Activated B cell treated with CpG ODN at 0.5 μM for 24 hours (primary cell): ENCODE results near the gene TSPAN33. TPM values are rescaled to one million over a fixed set of nuclear protein-coding genes. Genes with fewer than 3 reads are reported as not detected.

Experiments used
- ATAC-seq: fragments of 200-7000 bp; cut with Tn5 transposase; one replicate; pipeline ENCODE4 v1.10.0; 2021; ENCODE audit warnings: low read depth, mild to moderate bottlenecking, moderate library complexity
- CTCF ChIA-PET: fragments of 350-600 bp; sonication (Branson Sonifier 250); formaldehyde crosslinking; loops from one replicate; lab custom pipeline; 2021; ENCODE audit warnings: antibody characterized with exemption; lab: Charles Lee
- POLR2A ChIA-PET: fragments of 350-600 bp; sonication (Branson Sonifier 250); formaldehyde crosslinking; loops from one replicate; lab custom pipeline; 2021; ENCODE audit warnings: antibody characterized with exemption; lab: Charles Lee
- DNase-seq: peaks from one replicate; pipeline ENCODE4 v3.0.0; 2022
- H3K27ac Mint-ChIP-seq: one replicate; pipeline ENCODE4 v1.8.0; 2020; ENCODE audit warnings: mixed read lengths
- H3K27me3 Mint-ChIP-seq: one replicate; pipeline ENCODE4 v1.8.0; 2021; ENCODE audit warnings: mixed read lengths
- H3K36me3 Mint-ChIP-seq: one replicate; pipeline ENCODE4 v1.8.0; 2021; ENCODE audit warnings: low read depth, mixed read lengths
- H3K4me1 Mint-ChIP-seq: one replicate; pipeline ENCODE4 v1.8.0; 2021; ENCODE audit warnings: mixed read lengths
- H3K4me3 Mint-ChIP-seq: one replicate; pipeline ENCODE4 v1.8.0; 2020; ENCODE audit warnings: mild to moderate bottlenecking, mixed read lengths
- H3K9me3 Mint-ChIP-seq: one replicate; pipeline ENCODE4 v1.8.0; 2020; ENCODE audit warnings: mixed read lengths
- CTCF ChIP-seq: fragments of 200-600 bp; IDR thresholded peaks from one replicate; pipeline ENCODE4 v1.8.0; 2022; ENCODE audit warnings: antibody characterized with exemption, mild to moderate bottlenecking
- intact Hi-C: fragments of 100-400 bp; cut with micrococcal nuclease; formaldehyde crosslinking; loops from one replicate; pipeline ENCODE4 v1.15.1; 2024
- total RNA-seq: library from RNA; stranded (reverse); gene quantifications from 2 replicates; pipeline ENCODE4 v1.2.3, GENCODE V29; 2022

The TSPAN33 gene
- total RNA-seq, 1 donor from 2014 or later, result 341 TPM

- TF ChIP-seq CTCF, result no peak
- CTCF ChIA-PET, result interaction anchor here (2.0 to 4.1 kb wide), 3 partner anchors 16 to 72 kb away, joined by 13 to 32 read pairs (median 27); no protein-coding TSS in a partner anchor
- DNase-seq (no peak), ATAC-seq (no peak)
- Mint-ChIP-seq H3K4me1 (peaks cover 82% of the 10 kb centered on the region), H3K4me3 (peak overlapping the region; percentile 19), H3K36me3 (peaks cover 91% of the 10 kb centered on the region), H3K27me3 (no peaks in the 10 kb centered on the region), H3K27ac (peak overlapping the region; percentile 59), H3K9me3 (peaks cover 2% of the 10 kb centered on the region)
- intact Hi-C loops, result no loop called here
- POLR2A ChIA-PET, result interaction anchor here (0.8 to 3.2 kb wide), 6 partner anchors 13 to 224 kb away, joined by 4 to 25 read pairs (median 4); partner anchors contain the start of gene TSPAN33
These were observed 18.2 kb downstream of the TSPAN33 start for GRCh38 chr7:129162732-129163131.

DNA sequence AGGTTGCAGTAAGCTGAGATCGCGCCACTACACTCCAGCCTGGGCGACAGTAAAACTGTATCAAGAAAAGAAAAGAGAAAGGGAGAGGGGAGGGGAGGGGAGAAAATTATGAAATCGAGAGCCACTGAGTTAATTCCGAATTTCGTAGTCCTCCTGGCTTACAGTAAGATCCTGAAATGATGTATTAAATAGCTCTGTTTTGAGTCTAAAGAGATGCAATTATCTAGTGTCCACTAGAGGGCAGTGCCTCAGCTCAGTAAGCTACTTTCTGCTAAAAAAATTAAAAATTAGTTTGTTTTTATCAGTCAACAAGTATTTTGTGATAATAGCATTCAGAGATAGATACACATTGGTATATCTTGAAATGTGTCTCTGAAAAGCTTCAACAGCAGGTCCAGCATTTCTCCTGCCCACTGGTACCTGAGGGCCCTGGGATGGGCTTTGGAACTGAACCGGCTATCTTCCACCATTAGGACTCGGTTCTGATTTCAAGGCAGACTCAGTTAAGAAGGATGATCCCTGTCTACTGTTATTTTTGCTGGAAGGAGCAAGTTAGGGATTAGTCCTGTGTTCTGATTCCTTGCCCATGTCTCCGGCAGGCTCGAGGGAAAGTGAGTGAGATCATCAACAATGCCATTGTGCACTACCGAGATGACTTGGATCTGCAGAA is 19.5 kb downstream of the TSPAN33 start:
- intact Hi-C loops, result loop anchor here (1.0 kb wide), 4 partner anchors 18 to 73 kb away; no protein-coding TSS in a partner anchor
- DNase-seq (no peak), ATAC-seq (no peak)
- H3K27me3 Mint-ChIP-seq, result no peaks in the 10 kb centered on the region
- TF ChIP-seq CTCF, result peak; percentile 62
- H3K4me3 Mint-ChIP-seq, result no peak overlapping the region
- POLR2A ChIA-PET, result interaction anchor here (1.0 to 3.2 kb wide), 8 partner anchors 17 to 225 kb away, joined by 4 to 25 read pairs (median 6); partner anchors contain the start of gene TSPAN33
- H3K4me1 Mint-ChIP-seq, result peaks cover 89% of the 10 kb centered on the region
- peaks cover 93% of the 10 kb centered on the region for H3K36me3 Mint-ChIP-seq
- peak overlapping the region; percentile 59 for H3K27ac Mint-ChIP-seq
- CTCF ChIA-PET, result interaction anchor here (0.6 to 4.1 kb wide), 32 partner anchors 8 to 261 kb away, joined by 3 to 32 read pairs (median 5); partner anchors contain the start of genes AHCYL2 and TSPAN33
- no peaks in the 10 kb centered on the region for H3K9me3 Mint-ChIP-seq

DNA sequence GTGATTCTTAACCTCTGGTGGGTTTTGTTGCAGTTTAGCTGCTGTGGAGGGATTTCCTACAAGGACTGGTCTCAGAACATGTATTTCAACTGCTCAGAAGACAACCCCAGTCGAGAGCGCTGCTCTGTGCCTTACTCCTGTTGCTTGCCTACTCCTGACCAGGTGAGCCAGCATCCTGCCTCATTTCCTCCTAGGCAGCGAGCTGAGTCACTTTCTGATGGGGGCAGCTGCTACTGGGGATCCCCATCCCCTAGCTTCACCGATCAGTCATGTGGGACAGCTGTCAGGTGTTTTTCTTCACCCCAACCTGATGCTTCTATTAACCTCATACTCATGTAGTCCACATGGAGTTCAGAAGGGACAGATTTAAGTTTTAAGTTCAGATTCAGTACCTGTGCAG is 22.2 kb downstream of the TSPAN33 start:
- Mint-ChIP-seq H3K9me3 (no peaks in the 10 kb centered on the region), H3K27me3 (no peaks in the 10 kb centered on the region), H3K36me3 (peaks cover 81% of the 10 kb centered on the region), H3K27ac (peak overlapping the region; percentile 77), H3K4me3 (peak overlapping the region; percentile 5), H3K4me1 (peaks cover 87% of the 10 kb centered on the region)
- ChIA-PET POLR2A (interaction anchor here (1.2 to 5.0 kb wide), 4 partner anchors 21 to 112 kb away, joined by 4 to 49 read pairs (median 12); partner anchors contain the start of genes TNPO3 and TSPAN33), CTCF (interaction anchor here (0.5 to 4.1 kb wide), 6 partner anchors 20 to 75 kb away, joined by 3 to 32 read pairs (median 4); no protein-coding TSS in a partner anchor)
- no peak for DNase-seq
- intact Hi-C loops, result no loop called here
- peak; percentile 38 for ATAC-seq
- TF ChIP-seq CTCF, result no peak

GRCh38 chr7:129167817-129168216 is 23.3 kb downstream of the TSPAN33 start:
- ChIA-PET CTCF (interaction anchor here (0.9 to 2.5 kb wide), 3 partner anchors 22 to 43 kb away, joined by 3 to 13 read pairs (median 4); no protein-coding TSS in a partner anchor), POLR2A (interaction anchor here (4.2 to 5.0 kb wide), 2 partner anchors 22 to 45 kb away, joined by 20 to 49 read pairs; partner anchors contain the start of gene TSPAN33)
- Mint-ChIP-seq H3K4me3 (peak overlapping the region; percentile 2), H3K27me3 (no peaks in the 10 kb centered on the region), H3K4me1 (peaks cover 76% of the 10 kb centered on the region), H3K9me3 (no peaks in the 10 kb centered on the region), H3K36me3 (peaks cover 70% of the 10 kb centered on the region), H3K27ac (peak overlapping the region; percentile 77)
- no peak for TF ChIP-seq CTCF
- ATAC-seq (no peak), DNase-seq (no peak)
- intact Hi-C loops, result loop anchor here (2.0 kb wide), 2 partner anchors 21 to 263 kb away; partner anchors contain the start of gene SMO
